Cardiac muscle cell (in vitro differentiated cells and primary cell): ENCODE data around the gene MACROD2. TPM values are rescaled to one million over a fixed set of nuclear protein-coding genes. Genes with fewer than 3 reads are reported as not detected.

Experiments used
- DNase-seq, 2 donors: peaks; one replicate each; pipeline versions ENCODE4 v3.0.0 to v3.0.0-alpha.2; 2010 to 2017; ENCODE audit warnings: low read depth in 1 of 2, low spot score in 1 of 2
- H3K27ac ChIP-seq: fragments of 200-600 bp; sonication (generic); 2 replicates; pipeline ENCODE4 v1.5.1; 2016
- H3K27me3 ChIP-seq: fragments of 200-600 bp; sonication (generic); 2 replicates; pipeline ENCODE4 v1.6.0; 2016; ENCODE audit warnings: control low read depth
- H3K36me3 ChIP-seq: fragments of 200-600 bp; sonication (generic); 2 replicates; pipeline ENCODE4 v1.5.1; 2016; ENCODE audit warnings: control low read depth
- H3K4me1 ChIP-seq: fragments of 200-600 bp; sonication (generic); 2 replicates; pipeline ENCODE4 v1.8.1; 2017; ENCODE audit warnings: low read depth, mild to moderate bottlenecking, mixed run types
- H3K4me3 ChIP-seq: fragments of 200-600 bp; sonication (generic); 2 replicates; pipeline ENCODE4 v1.5.1; 2016; ENCODE audit warnings: mild to moderate bottlenecking
- H3K9me3 ChIP-seq: fragments of 200-600 bp; sonication (generic); 2 replicates; pipeline ENCODE4 v1.5.1; 2017; ENCODE audit warnings: low read depth, mild to moderate bottlenecking, control low read depth
- polyA plus RNA-seq: library from polyadenylated mRNA; unstranded; fragments of >200 nt; fragmentation: Nextera tagmentation; extraction: Ambion mirVana; gene quantifications from 2 replicates; pipeline ENCODE4 v1.2.1, GENCODE V29; 2016
- total RNA-seq: library from RNA; depleted of rRNA; stranded (reverse); fragments of >200 nt; gene quantifications from 2 replicates; pipeline ENCODE4 v1.2.3, GENCODE V29; 2016
- TF ChIP-seq, protein P1 (sequence below): IDR thresholded peaks from 2 replicates; pipeline ENCODE4 v1.5.1; 2012; ENCODE audit warnings: low read depth, mild to moderate bottlenecking, low read length

Gene MACROD2
- total and polyA plus RNA-seq, 2 experiments from 2014 or later = 9.3 to 14.4 TPM

DNA sequence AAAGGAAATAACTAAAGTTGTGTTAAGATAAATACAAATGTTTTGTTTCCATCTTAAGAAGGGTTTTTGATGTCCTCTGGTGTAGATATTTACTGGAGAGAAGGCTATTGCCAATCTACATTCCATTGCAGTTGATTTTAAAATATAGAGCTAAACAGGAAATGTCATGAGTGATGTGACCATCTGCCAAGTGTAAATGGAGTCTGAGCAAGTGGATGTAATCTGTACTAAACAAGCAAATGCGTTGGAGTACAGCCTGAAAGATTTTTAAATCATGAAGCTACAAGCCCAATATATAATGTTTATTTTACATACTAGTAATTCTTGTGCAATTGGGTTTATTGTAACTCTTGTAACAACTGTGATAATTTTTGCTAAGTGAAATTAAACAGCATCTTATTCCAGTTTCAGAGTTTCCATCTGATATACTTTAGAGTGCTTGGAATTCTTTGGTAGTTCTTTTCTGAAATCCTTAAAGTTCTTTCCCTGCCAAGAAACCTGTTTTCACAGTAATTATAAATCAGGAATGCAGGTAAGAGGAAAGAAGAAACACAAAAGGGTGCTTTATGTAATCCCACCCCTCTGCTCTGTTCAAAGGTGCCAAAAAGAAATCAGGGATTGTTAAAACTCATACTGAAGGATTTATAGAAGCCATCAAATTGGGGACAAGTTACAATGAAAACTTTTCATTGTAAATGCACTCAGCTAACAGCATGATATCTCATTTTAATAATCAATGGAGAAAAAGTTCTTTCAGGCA, 389.3 kb downstream of the MACROD2 start:
- Histone ChIP-seq H3K9me3 (no peaks in the 10 kb centered on the region), H3K4me1 (no peaks in the 10 kb centered on the region), H3K36me3 (no peaks in the 10 kb centered on the region), H3K27me3 (no peaks in the 10 kb centered on the region), H3K4me3 (no peak overlapping the region), H3K27ac (no peak overlapping the region)
- TF ChIP-seq, protein P1, sequence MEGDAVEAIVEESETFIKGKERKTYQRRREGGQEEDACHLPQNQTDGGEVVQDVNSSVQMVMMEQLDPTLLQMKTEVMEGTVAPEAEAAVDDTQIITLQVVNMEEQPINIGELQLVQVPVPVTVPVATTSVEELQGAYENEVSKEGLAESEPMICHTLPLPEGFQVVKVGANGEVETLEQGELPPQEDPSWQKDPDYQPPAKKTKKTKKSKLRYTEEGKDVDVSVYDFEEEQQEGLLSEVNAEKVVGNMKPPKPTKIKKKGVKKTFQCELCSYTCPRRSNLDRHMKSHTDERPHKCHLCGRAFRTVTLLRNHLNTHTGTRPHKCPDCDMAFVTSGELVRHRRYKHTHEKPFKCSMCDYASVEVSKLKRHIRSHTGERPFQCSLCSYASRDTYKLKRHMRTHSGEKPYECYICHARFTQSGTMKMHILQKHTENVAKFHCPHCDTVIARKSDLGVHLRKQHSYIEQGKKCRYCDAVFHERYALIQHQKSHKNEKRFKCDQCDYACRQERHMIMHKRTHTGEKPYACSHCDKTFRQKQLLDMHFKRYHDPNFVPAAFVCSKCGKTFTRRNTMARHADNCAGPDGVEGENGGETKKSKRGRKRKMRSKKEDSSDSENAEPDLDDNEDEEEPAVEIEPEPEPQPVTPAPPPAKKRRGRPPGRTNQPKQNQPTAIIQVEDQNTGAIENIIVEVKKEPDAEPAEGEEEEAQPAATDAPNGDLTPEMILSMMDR = no peak
- no peak for DNase-seq

- TF ChIP-seq, protein P1 = no peak
- no peaks in the 10 kb centered on the region for H3K27me3 ChIP-seq
- H3K4me3 ChIP-seq = no peak overlapping the region
- DNase-seq = no peak
- H3K27ac ChIP-seq = no peak overlapping the region
- H3K9me3 ChIP-seq = no peaks in the 10 kb centered on the region
- no peaks in the 10 kb centered on the region for H3K36me3 ChIP-seq
- H3K4me1 ChIP-seq = no peaks in the 10 kb centered on the region
These were observed 389.9 kb downstream of the MACROD2 start for GRCh38 chr20:14385176-14385740.

- H3K27ac ChIP-seq = no peak overlapping the region
These were observed 391.4 kb downstream of the MACROD2 start for GRCh38 chr20:14386726-14387125.

DNA sequence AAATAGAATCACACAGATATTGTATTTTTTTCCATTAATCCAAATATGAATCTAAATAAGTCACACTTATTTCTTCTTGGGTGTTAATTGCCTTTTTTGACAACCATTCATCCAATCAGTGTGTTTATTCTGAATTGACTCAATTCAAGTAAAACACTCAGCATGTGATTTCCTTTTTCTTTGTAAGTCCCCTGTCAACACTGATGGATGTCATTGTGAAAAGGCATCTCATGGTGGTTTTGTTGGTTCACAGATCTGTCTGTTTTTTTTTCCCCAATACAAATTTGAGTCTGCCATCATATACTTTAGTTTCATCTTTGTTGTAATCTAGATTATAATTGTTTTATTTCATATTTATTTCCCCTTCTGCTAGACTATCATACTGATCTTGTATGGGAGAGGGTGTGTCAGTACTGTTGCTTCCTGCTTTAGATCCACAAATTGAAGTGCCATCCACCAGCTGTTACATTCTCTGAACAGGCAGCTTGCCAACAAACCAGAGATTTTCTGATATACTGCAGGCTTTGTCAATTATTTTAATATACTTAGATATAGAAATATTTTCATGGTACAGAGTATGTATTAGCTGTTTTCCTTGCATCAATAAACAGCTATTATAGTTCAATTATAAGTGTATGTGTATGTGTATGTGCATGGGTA, 406.3 kb downstream of the MACROD2 start:
- Histone ChIP-seq H3K27ac (no peak overlapping the region), H3K4me3 (no peak overlapping the region), H3K9me3 (no peaks in the 10 kb centered on the region), H3K36me3 (no peaks in the 10 kb centered on the region), H3K27me3 (no peaks in the 10 kb centered on the region), H3K4me1 (no peaks in the 10 kb centered on the region)
- no peak for DNase-seq
- TF ChIP-seq, protein P1 = no peak

More at GRCh38 chr20:14386726-14387125, 391.4 kb downstream of the MACROD2 start:
- H3K27me3 ChIP-seq = no peaks in the 10 kb centered on the region
- DNase-seq = no peak
- H3K4me1 ChIP-seq = no peaks in the 10 kb centered on the region
- H3K36me3 ChIP-seq = no peaks in the 10 kb centered on the region
- TF ChIP-seq, protein P1 = no peak
- no peaks in the 10 kb centered on the region for H3K9me3 ChIP-seq
- no peak overlapping the region for H3K4me3 ChIP-seq

DNA sequence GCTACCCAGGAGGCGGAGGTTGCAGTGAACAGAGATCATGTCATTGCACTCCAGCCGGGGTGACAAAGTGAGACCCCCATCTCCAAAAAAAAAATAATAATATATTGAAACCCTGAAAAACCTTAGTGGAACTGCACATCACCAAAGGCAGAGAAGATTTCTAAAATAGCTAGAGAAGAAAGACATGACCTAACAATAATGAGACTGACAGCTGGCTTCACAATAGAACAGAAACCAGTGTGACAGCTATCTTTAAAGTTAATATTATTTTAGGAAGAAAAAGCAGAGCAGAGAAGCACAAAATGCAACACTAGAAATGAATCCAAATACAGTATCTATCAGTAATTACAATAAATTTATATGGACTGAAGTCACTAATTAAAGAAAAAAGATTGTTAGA, 409.2 kb downstream of the MACROD2 start:
- TF ChIP-seq, protein P1 = no peak
- H3K9me3 ChIP-seq = no peaks in the 10 kb centered on the region
- DNase-seq = no peak

More for the DNA sequence above, 409.2 kb downstream of the MACROD2 start:
- Histone ChIP-seq H3K27ac (no peak overlapping the region), H3K4me3 (no peak overlapping the region), H3K36me3 (no peaks in the 10 kb centered on the region), H3K27me3 (no peaks in the 10 kb centered on the region), H3K4me1 (no peaks in the 10 kb centered on the region)
